Panc1 (cell line): ENCODE results near the gene DUSP1.

ENCODE experiments used
- POLR2AphosphoS5 ChIP-seq: IDR thresholded peaks from 2 replicates; pipeline ENCODE4 v1.6.1; 2012; ENCODE audit warnings: mild to moderate bottlenecking, low read depth, low read length, moderate library complexity
- SIN3A ChIP-seq: IDR thresholded peaks from 2 replicates; pipeline ENCODE4 v1.6.1; 2012; ENCODE audit warnings: low read depth, mild to moderate bottlenecking, low read length, moderate library complexity, borderline replicate concordance; ENCODE audit not compliant: insufficient read depth
- TCF7L2 ChIP-seq: IDR thresholded peaks from 2 replicates; pipeline ENCODE4 v1.6.1; 2011; ENCODE audit warnings: mild to moderate bottlenecking, low read depth, low read length, inconsistent platforms
- TF ChIP-seq, protein P1 (sequence below): fragments of 450-650 bp; IDR thresholded peaks from 2 replicates; pipeline ENCODE4 v1.5.1; 2017; ENCODE audit warnings: mild to moderate bottlenecking
- TF ChIP-seq, protein P2 (sequence below), 2 experiments: IDR thresholded peaks; 2 replicates each; pipeline ENCODE4 v1.6.1; 2011 to 2012; ENCODE audit warnings: low read depth in 2 of 2, control low read depth in 1 of 2, low read length in 1 of 2, mild to moderate bottlenecking in 1 of 2, moderate library complexity in 1 of 2; ENCODE audit not compliant: insufficient read depth in 1 of 2

DNA sequence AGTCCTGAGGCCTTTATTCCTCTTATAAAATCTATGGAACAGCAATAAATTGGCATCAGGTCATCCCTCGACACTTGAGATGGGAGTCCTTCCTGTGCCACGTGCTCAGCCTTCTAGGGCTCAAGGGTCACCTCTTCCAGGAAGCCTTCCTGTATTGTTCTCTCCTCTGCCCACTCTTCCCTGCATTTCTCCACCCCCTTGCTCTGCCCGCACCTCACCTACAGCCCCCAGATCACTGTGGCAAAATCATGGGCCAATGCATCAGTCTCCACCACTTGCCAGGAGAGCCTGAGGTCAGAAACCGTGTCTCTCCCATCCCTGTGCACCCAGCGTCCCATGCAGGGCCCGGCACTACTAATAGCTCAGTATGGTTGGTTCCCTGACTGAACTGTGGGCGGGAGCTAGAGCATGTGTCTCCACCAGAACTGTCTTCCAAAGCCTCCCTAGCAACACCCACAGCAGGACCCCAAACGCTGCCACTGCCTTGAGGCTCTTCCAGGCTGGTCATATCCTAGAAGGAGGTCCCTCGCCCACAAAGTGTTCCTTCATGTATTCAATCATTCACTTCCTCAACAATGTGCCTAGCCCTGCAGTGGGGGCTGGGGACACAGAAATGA is 13.5 kb downstream of the DUSP1 start:
- TF ChIP-seq, protein P1, sequence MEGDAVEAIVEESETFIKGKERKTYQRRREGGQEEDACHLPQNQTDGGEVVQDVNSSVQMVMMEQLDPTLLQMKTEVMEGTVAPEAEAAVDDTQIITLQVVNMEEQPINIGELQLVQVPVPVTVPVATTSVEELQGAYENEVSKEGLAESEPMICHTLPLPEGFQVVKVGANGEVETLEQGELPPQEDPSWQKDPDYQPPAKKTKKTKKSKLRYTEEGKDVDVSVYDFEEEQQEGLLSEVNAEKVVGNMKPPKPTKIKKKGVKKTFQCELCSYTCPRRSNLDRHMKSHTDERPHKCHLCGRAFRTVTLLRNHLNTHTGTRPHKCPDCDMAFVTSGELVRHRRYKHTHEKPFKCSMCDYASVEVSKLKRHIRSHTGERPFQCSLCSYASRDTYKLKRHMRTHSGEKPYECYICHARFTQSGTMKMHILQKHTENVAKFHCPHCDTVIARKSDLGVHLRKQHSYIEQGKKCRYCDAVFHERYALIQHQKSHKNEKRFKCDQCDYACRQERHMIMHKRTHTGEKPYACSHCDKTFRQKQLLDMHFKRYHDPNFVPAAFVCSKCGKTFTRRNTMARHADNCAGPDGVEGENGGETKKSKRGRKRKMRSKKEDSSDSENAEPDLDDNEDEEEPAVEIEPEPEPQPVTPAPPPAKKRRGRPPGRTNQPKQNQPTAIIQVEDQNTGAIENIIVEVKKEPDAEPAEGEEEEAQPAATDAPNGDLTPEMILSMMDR, result no peak
- TF ChIP-seq, protein P2, sequence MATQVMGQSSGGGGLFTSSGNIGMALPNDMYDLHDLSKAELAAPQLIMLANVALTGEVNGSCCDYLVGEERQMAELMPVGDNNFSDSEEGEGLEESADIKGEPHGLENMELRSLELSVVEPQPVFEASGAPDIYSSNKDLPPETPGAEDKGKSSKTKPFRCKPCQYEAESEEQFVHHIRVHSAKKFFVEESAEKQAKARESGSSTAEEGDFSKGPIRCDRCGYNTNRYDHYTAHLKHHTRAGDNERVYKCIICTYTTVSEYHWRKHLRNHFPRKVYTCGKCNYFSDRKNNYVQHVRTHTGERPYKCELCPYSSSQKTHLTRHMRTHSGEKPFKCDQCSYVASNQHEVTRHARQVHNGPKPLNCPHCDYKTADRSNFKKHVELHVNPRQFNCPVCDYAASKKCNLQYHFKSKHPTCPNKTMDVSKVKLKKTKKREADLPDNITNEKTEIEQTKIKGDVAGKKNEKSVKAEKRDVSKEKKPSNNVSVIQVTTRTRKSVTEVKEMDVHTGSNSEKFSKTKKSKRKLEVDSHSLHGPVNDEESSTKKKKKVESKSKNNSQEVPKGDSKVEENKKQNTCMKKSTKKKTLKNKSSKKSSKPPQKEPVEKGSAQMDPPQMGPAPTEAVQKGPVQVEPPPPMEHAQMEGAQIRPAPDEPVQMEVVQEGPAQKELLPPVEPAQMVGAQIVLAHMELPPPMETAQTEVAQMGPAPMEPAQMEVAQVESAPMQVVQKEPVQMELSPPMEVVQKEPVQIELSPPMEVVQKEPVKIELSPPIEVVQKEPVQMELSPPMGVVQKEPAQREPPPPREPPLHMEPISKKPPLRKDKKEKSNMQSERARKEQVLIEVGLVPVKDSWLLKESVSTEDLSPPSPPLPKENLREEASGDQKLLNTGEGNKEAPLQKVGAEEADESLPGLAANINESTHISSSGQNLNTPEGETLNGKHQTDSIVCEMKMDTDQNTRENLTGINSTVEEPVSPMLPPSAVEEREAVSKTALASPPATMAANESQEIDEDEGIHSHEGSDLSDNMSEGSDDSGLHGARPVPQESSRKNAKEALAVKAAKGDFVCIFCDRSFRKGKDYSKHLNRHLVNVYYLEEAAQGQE (IDR thresholded peaks at IDR 0.05; ENCODE audit: insufficient read depth in 1 of 2, low read depth in 2 of 2, low read length in 1 of 2), result no peak
- TF ChIP-seq POLR2AphosphoS5 (no peak), TCF7L2 (no peak), SIN3A (no peak)
